Activated naive CD8-positive, alpha-beta T cell treated with anti-CD3 and anti-CD28 coated beads for 36 hours (primary cell): ENCODE results near the gene KIF13A. TPM values are rescaled to one million over a fixed set of nuclear protein-coding genes. Genes with fewer than 3 reads are reported as not detected.
"Not testable (repeated sequence)": the region's sequence is repeated elsewhere in the genome, so short reads cannot be mapped to it uniquely, and the experiment has no call there.

ENCODE experiments used
- DNase-seq: peaks from one replicate; pipeline ENCODE4 v3.0.0; 2021
- H3K27ac Mint-ChIP-seq: one replicate; pipeline ENCODE4 v1.8.0; 2022; ENCODE audit warnings: mild to moderate bottlenecking, moderate library complexity, mixed read lengths
- H3K27me3 Mint-ChIP-seq: one replicate; pipeline ENCODE4 v1.8.0; 2022; ENCODE audit warnings: mild to moderate bottlenecking, mixed read lengths
- H3K36me3 Mint-ChIP-seq: one replicate; pipeline ENCODE4 v1.8.0; 2021; ENCODE audit warnings: mild to moderate bottlenecking, mixed read lengths
- H3K4me1 Mint-ChIP-seq: one replicate; pipeline ENCODE4 v1.8.0; 2021; ENCODE audit warnings: mixed read lengths
- H3K4me3 Mint-ChIP-seq: one replicate; pipeline ENCODE4 v1.8.0; 2022; ENCODE audit warnings: mild to moderate bottlenecking, moderate library complexity, mixed read lengths
- H3K9me3 Mint-ChIP-seq: one replicate; pipeline ENCODE4 v1.8.0; 2022; ENCODE audit warnings: mixed read lengths
- total RNA-seq, 2 experiments: library from RNA; stranded (reverse); gene quantifications; one replicate each; pipeline ENCODE4 v1.2.3, GENCODE V29; 2021

The KIF13A gene
- total RNA-seq, 2 experiments from 2014 or later, result not detected

DNA sequence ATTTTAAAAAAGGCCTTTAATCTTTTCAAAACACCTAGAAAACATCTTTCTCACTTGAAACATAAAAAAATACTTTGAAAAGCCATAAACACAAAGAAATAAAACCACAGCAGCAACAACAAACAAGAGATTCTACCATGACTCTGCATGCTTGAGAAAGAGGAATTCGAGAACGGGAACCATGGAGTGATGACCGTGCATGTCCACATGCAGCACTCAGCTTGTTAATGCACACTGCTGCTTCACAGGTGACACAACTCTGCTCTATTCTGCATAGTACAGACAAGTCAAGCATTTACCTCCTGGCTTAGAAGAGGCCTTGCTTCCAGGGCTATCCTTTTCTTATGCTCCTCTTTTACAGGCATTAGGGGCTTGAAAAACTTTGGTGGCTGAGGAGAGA lies 215.8 kb downstream of the KIF13A start:
- no peak for DNase-seq
- H3K4me3 Mint-ChIP-seq, result no peak overlapping the region
- no peaks in the 10 kb centered on the region for H3K4me1 Mint-ChIP-seq
- no peaks in the 10 kb centered on the region for H3K9me3 Mint-ChIP-seq
- H3K36me3 Mint-ChIP-seq, result no peaks in the 10 kb centered on the region
- H3K27ac Mint-ChIP-seq, result no peak overlapping the region
- H3K27me3 Mint-ChIP-seq, result peaks cover 14% of the 10 kb centered on the region

GRCh38 chr6:17768881-17769280 lies 218.6 kb downstream of the KIF13A start:
- H3K4me3 Mint-ChIP-seq, result no peak overlapping the region
- H3K27ac Mint-ChIP-seq, result no peak overlapping the region
- H3K36me3 Mint-ChIP-seq, result no peaks in the 10 kb centered on the region
- H3K27me3 Mint-ChIP-seq, result peaks cover 14% of the 10 kb centered on the region
- H3K4me1 Mint-ChIP-seq, result no peaks in the 10 kb centered on the region
- no peaks in the 10 kb centered on the region for H3K9me3 Mint-ChIP-seq
- no peak for DNase-seq

DNA sequence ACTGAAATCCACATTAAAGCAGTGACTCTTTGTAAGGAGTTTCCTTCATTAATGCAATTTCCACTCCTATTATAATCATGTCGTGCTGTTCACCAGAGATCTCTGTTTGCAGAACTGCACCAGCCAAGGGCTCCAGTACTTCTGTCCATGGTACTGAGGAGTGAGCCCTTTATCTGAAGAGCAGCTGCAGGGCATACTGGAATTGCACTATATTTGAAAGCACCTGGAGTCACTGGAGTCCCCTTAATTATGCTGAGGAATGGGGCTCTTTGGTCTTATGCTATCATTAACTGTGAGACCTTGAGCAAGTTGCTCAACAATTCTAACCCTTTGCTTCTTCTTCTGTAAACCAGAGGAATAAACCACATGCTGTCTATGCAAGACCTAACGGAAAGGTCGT lies 219.0 kb downstream of the KIF13A start:
- H3K4me3 Mint-ChIP-seq, result no peak overlapping the region
- peaks cover 14% of the 10 kb centered on the region for H3K27me3 Mint-ChIP-seq
- no peaks in the 10 kb centered on the region for H3K36me3 Mint-ChIP-seq
- no peaks in the 10 kb centered on the region for H3K4me1 Mint-ChIP-seq
- H3K9me3 Mint-ChIP-seq, result no peaks in the 10 kb centered on the region
- H3K27ac Mint-ChIP-seq, result no peak overlapping the region
- no peak for DNase-seq

GRCh38 chr6:17762651-17763050 lies 224.8 kb downstream of the KIF13A start:
- Mint-ChIP-seq H3K9me3 (no peaks in the 10 kb centered on the region), H3K27me3 (no peaks in the 10 kb centered on the region), H3K4me1 (no peaks in the 10 kb centered on the region), H3K27ac (no peak overlapping the region), H3K36me3 (no peaks in the 10 kb centered on the region), H3K4me3 (no peak overlapping the region)
- no peak for DNase-seq

DNA sequence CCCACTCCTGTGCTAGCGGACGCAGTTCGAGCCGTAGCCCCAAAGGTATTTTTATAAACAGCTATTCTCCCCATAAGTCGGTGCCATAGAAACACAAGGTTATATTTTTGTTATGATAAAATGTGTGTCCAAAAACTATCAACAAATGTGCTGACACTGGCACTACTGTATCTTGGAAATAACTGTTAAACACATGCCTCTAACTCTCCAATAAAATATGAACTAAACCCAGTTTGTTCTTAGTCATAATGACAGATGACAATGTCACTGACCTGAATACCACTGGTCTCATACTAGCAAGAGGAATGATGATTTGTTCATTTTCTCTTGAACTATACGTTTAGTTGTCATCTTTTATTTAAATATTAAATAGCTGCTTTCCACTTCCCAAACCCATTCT lies 229.3 kb downstream of the KIF13A start:
- H3K36me3 Mint-ChIP-seq, result no peaks in the 10 kb centered on the region
- H3K9me3 Mint-ChIP-seq, result no peaks in the 10 kb centered on the region
- no peaks in the 10 kb centered on the region for H3K27me3 Mint-ChIP-seq
- H3K4me3 Mint-ChIP-seq, result no peak overlapping the region
- no peak overlapping the region for H3K27ac Mint-ChIP-seq
- no peak for DNase-seq
- no peaks in the 10 kb centered on the region for H3K4me1 Mint-ChIP-seq

- no peaks in the 10 kb centered on the region for H3K4me1 Mint-ChIP-seq
- DNase-seq, result no peak
- H3K9me3 Mint-ChIP-seq, result no peaks in the 10 kb centered on the region
Observed at GRCh38 chr6:17754254-17754653, 233.2 kb downstream of the KIF13A start.

DNA sequence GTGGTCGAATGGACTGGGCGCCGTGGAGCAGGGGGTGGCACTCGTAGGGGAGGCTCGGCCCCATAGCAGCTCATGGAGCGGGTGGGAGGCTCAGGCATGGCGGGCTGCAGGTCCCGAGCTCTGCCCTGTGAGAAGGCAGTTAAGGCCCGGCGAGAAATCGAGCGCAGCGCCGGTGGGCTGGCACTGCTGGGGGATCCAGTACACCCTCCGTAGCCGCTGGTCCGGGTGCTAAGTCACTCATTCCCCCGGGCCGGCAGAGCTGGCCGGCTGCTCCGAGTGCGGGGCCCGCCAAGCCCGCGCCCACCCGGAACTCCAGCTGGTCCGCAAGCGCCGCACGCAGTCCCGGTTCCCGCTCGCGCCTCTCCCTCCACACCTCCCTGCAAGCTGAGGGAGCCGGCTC lies 242.1 kb downstream of the KIF13A start:
- not testable (repeated sequence) for H3K27me3 Mint-ChIP-seq, H3K9me3 Mint-ChIP-seq, H3K36me3 Mint-ChIP-seq, H3K27ac Mint-ChIP-seq, DNase-seq, H3K4me1 Mint-ChIP-seq, H3K4me3 Mint-ChIP-seq

More at GRCh38 chr6:17754254-17754653, 233.2 kb downstream of the KIF13A start:
- no peaks in the 10 kb centered on the region for H3K36me3 Mint-ChIP-seq
- no peaks in the 10 kb centered on the region for H3K27me3 Mint-ChIP-seq
- H3K4me3 Mint-ChIP-seq, result no peak overlapping the region
- no peak overlapping the region for H3K27ac Mint-ChIP-seq

DNA sequence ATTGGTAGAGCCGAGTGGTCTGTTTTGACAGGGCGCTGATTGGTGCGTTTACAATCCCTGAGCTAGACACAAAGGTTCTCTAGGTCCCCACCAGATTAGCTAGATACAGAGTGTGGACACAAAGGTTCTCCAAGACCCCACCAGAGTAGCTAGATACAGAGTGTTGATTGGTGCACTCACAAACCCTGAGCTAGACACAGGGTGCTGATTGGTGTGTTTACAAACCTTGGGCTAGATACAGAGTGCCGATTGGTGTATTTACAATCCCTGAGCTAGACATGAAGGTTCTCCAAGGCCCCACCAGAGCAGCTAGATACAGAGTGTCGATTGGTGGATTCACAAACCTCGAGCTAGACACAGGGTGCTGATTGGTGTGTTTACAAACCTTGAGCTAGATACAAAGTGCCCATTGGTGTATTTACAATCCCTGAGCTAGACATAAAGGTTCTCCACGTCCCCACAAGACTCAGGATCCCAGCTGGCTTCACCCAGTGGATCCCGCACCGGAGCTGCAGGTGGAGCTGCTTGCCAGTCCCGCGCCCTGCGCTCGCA lies 242.6 kb downstream of the KIF13A start:
- H3K4me3 Mint-ChIP-seq, result not testable (repeated sequence)

DNA sequence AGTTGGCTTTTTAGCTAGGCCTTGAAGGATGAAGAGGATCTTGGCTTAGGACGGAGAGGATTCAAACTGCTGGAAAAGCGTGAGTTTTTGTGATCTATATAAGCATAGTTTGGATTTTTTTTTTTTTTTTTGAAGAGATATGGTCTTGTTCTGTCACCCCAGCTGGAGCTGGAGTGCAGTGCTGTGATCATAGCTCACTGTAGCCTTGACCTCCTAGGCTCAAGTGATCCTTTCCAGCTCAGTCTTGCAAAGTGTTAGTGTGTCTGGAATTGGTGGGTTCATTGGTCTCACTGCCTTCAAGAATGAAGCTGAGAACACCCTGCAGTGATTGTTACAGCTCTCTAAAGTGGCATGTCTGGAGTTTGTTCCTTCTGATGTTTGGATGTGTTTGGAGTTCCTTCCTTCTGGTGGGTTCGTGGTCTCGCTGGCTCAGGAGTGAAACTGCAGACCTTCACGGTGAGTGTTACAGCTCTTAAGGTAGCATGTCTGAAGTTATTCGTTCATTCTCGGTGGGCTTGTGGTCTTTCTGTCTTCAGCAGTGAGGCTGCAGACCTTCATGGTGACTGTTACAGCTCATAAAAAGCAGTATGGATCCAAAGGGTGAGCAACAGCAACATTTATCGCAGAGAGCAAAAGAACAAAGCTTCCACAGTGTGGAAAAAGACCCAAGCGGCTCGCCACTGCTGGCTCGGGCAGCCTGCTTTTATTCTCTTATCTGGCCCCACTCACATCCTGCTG lies 243.2 kb downstream of the KIF13A start:
- peaks cover 3% of the 10 kb centered on the region for H3K9me3 Mint-ChIP-seq
- DNase-seq, result no peak
- H3K27ac Mint-ChIP-seq, result no peak overlapping the region
- H3K27me3 Mint-ChIP-seq, result peaks cover 5% of the 10 kb centered on the region
- H3K4me1 Mint-ChIP-seq, result no peaks in the 10 kb centered on the region
- H3K4me3 Mint-ChIP-seq, result no peak overlapping the region
- H3K36me3 Mint-ChIP-seq, result peaks cover 2% of the 10 kb centered on the region

More for the DNA sequence above, 242.6 kb downstream of the KIF13A start:
- not testable (repeated sequence) for H3K9me3 Mint-ChIP-seq, H3K36me3 Mint-ChIP-seq, H3K27me3 Mint-ChIP-seq, H3K27ac Mint-ChIP-seq, H3K4me1 Mint-ChIP-seq, DNase-seq

GRCh38 chr6:17741507-17741906 lies 245.9 kb downstream of the KIF13A start:
- peaks cover 3% of the 10 kb centered on the region for H3K36me3 Mint-ChIP-seq
- H3K27ac Mint-ChIP-seq, result no peak overlapping the region
- DNase-seq, result no peak
- peaks cover 21% of the 10 kb centered on the region for H3K9me3 Mint-ChIP-seq
- H3K4me1 Mint-ChIP-seq, result no peaks in the 10 kb centered on the region
- H3K27me3 Mint-ChIP-seq, result peaks cover 5% of the 10 kb centered on the region
- H3K4me3 Mint-ChIP-seq, result no peak overlapping the region

DNA sequence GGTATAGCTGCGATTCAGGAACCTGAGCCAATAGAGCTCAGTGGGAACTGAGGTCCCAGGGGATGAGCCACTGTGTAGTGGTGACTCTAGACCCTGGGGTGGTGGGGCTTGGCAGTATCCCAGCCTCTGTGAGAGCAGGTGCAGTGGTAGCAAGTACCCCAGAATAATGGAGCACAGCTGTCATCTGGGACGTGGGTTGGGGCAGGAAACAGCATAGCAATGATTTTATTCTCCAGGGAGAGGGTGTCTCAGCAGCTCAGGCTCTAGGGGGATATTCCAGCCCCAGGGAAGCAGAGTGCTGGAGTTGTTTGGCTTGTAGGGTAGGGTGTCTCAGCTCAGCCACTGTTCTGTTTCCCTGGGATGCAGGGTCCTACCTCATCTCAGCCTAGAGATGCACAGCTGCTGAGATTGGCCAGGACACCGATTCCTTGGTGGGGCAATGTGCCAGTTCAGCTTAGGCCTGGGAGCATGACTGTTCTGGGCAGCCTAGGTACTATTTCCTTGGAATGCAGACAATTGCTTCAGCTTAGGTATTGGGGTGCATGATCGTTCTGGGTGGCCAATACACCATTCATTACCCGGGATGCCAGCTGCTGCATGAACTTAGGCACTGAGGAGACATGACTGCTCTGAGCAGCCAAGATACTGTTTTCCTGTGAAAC lies 246.7 kb downstream of the KIF13A start:
- H3K27me3 Mint-ChIP-seq, result peaks cover 5% of the 10 kb centered on the region
- H3K4me1 Mint-ChIP-seq, result no peaks in the 10 kb centered on the region
- H3K36me3 Mint-ChIP-seq, result peaks cover 3% of the 10 kb centered on the region
- H3K27ac Mint-ChIP-seq, result no peak overlapping the region
- no peak overlapping the region for H3K4me3 Mint-ChIP-seq
- peaks cover 21% of the 10 kb centered on the region for H3K9me3 Mint-ChIP-seq
- no peak for DNase-seq

DNA sequence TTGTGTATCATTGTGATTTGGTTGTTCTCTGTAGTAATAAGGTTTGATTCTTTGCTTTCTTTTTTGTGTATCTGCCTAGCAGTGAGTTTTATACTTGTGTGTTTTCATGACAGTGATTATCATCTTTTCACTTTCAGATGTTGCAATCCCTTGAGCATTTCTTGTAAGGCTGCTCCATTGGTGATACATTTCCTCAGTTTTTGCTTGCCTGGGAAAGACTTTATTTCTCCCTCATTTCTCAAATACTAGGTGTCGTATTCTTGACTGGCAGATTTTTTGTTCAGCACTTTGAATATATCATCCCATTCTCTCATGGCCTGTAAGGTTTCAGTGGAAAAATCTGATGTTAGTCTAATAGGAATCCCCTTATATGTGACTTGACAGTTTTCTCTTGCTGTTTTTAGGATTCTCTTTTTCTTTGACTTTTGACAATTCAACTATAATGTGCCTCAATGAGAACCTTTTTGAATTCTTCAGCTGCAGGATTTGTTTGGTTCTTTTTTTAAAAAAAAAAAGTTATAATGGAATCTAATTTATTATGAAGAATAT lies 249.7 kb downstream of the KIF13A start:
- peaks cover 21% of the 10 kb centered on the region for H3K9me3 Mint-ChIP-seq
- no peak overlapping the region for H3K4me3 Mint-ChIP-seq
- H3K36me3 Mint-ChIP-seq, result peaks cover 3% of the 10 kb centered on the region

DNA sequence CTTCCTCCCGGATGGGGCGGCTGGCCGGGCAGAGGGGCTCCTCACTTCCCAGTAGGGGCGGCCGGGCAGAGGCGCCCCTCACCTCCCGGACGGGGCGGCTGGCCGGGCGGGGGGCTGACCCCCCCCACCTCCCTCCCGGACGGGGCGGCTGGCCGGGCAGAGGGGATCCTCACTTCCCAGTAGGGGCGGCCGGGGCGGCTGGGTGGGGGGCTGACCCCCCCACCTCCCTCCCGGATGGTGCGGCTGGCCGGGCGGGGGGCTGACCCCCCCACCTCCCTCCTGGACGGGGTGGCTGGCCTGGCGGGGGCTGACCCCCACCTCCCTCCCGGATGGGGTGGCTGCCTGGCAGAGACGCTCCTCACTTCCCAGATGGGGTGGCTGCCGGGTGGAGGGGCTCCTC lies 252.1 kb downstream of the KIF13A start:
- H3K4me3 Mint-ChIP-seq, result not testable (repeated sequence)

More for the DNA sequence above, 249.7 kb downstream of the KIF13A start:
- Mint-ChIP-seq H3K27me3 (peaks cover 5% of the 10 kb centered on the region), H3K4me1 (no peaks in the 10 kb centered on the region), H3K27ac (no peak overlapping the region)
- no peak for DNase-seq

DNA sequence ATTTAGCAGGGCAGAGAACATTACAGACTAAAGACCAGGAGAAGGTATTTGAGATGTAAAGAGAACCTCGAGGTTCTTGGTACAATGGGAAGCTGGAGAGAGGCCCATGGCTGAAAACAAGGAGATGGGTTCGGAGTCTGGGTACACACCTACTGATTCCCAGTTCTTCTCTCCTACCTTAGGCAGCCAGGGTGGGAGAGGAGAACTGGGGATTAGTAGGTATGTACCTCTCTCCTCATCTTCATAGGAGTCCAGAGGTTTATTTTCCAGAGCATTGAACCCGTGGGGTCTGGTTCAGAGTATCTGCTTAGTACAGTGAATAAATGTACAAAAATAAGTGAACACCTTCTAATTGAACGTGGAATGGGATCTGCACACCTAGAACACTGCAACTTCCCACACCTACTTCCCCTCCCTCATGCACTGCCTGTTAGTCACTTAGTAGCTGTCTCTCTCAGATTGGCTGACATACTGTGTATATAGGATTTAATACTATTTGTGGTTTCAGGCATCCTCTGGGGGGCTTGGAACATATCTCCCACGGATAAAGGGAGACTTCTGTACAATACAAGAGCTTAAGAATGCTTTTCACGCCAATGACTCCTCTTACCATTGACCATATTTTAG lies 257.2 kb downstream of the KIF13A start:
- Mint-ChIP-seq H3K4me1 (no peaks in the 10 kb centered on the region), H3K9me3 (peaks cover 2% of the 10 kb centered on the region), H3K4me3 (no peak overlapping the region), H3K27me3 (no peaks in the 10 kb centered on the region), H3K36me3 (no peaks in the 10 kb centered on the region), H3K27ac (no peak overlapping the region)
- DNase-seq, result no peak

More for the DNA sequence above, 252.1 kb downstream of the KIF13A start:
- not testable (repeated sequence) for H3K36me3 Mint-ChIP-seq, DNase-seq, H3K27me3 Mint-ChIP-seq, H3K27ac Mint-ChIP-seq, H3K4me1 Mint-ChIP-seq
- H3K9me3 Mint-ChIP-seq, result peaks cover 21% of the 10 kb centered on the region
